ENCODE data around the gene MYOM1.
"Not testable (repeated sequence)": the region's sequence is repeated elsewhere in the genome, so short reads cannot be mapped to it uniquely, and the experiment has no call there.

MYOM1 gene

GRCh38 chr18:3248658-3249359 is 29.0 kb upstream of the MYOM1 start:
- DNase-seq = no peak

- peak in 1 of 2 experiments; percentile 43 for DNase-seq
Measured at GRCh38 chr18:3248062-3248657, 28.4 kb upstream of the MYOM1 start.

GRCh38 chr18:3247240-3248061 is 27.7 kb upstream of the MYOM1 start, which contains the start of gene MYL12A:
TSS of gene MYL12A (plus strand) at chr18:3247801. CDS start at chr18:3253248, 5,447 bp downstream.
- peak; percentile 94 to 97 for DNase-seq

GRCh38 chr18:3246635-3247239 is 27.0 kb upstream of the MYOM1 start:
- peak in 1 of 2 experiments; percentile 37 for DNase-seq

- peak; percentile 71 to 89 for DNase-seq
Measured at GRCh38 chr18:3245853-3246634, 26.3 kb upstream of the MYOM1 start.

GRCh38 chr18:3245185-3245564 is 25.4 kb upstream of the MYOM1 start:
- DNase-seq = no peak

GRCh38 chr18:3238742-3239141 is 19.0 kb upstream of the MYOM1 start:
- DNase-seq = no peak

- no peak for DNase-seq
Measured at GRCh38 chr18:3236470-3236869, 16.7 kb upstream of the MYOM1 start.

- no peak for DNase-seq
Measured at GRCh38 chr18:3235846-3236245, 16.1 kb upstream of the MYOM1 start.

GRCh38 chr18:3234457-3234856 is 14.7 kb upstream of the MYOM1 start:
- no peak for DNase-seq

- DNase-seq = no peak
Measured at GRCh38 chr18:3233433-3234168, 13.8 kb upstream of the MYOM1 start.

GRCh38 chr18:3233004-3233403 is 13.2 kb upstream of the MYOM1 start:
- no peak for DNase-seq

- DNase-seq = no peak
Measured at GRCh38 chr18:3230401-3231334, 10.9 kb upstream of the MYOM1 start.

GRCh38 chr18:3226048-3226447 is 6.3 kb upstream of the MYOM1 start:
- no peak for DNase-seq

- no peak for DNase-seq
Measured at GRCh38 chr18:3225588-3225987, 5.8 kb upstream of the MYOM1 start.

- no peak for DNase-seq
Measured at GRCh38 chr18:3224223-3224622, 4.5 kb upstream of the MYOM1 start.

- DNase-seq = no peak
Measured at GRCh38 chr18:3223356-3223755, 3.6 kb upstream of the MYOM1 start.

GRCh38 chr18:3221496-3221895 is 1.7 kb upstream of the MYOM1 start:
- DNase-seq = no peak

- DNase-seq = not testable (repeated sequence)
Measured at GRCh38 chr18:3220868-3221267, 1.1 kb upstream of the MYOM1 start.

- DNase-seq = no peak
Measured at GRCh38 chr18:3219241-3219630, 532 bp downstream of the MYOM1 start.

- DNase-seq = no peak
Measured at GRCh38 chr18:3218819-3219218, 949 bp downstream of the MYOM1 start.

Measured in NCI-H524 (cell line).